ENCODE results near the gene CCT6B.

GRCh38 chr17:34926661-34927060 lies 34.6 kb downstream of the CCT6B start:
- TF ChIP-seq CTCF (conservative IDR thresholded peaks at IDR 0.05) = no peak
- no peak for TF ChIP-seq ZFX (IDR thresholded peaks at IDR 0.05)
